Esophagus squamous epithelium (tissue), 4 donors: ENCODE data around the gene MTERF1.
"Not testable (repeated sequence)": the region's sequence is repeated elsewhere in the genome, so short reads cannot be mapped to it uniquely, and the experiment has no call there.

Experiments
- CTCF ChIP-seq, 6 experiments: fragments of 450-650 bp in 4 of 6; fragments of 200-600 bp in 2 of 6; sonication (generic) in 2 of 6; IDR thresholded peaks; one replicate each; pipeline ENCODE4 v1.5.1; 2016 to 2019; ENCODE audit warnings: antibody characterized with exemption in 6 of 6, mild to moderate bottlenecking in 4 of 6, moderate library complexity in 4 of 6
- POLR2A ChIP-seq, 4 donors: fragments of 450-650 bp; IDR thresholded peaks; one replicate each; pipeline ENCODE4 v1.6.1; 2017; ENCODE audit warnings: antibody characterized with exemption in 4 of 4, mild to moderate bottlenecking in 4 of 4, moderate library complexity in 3 of 4

- TF ChIP-seq CTCF, POLR2A (IDR thresholded peaks at IDR 0.05): not testable (repeated sequence)
Measured at GRCh38 chr7:91887336-91888213, 7.1 kb upstream of the MTERF1 start.
